GM21737 (cell line): ENCODE measurements around the gene CYB5A.
A peak's percentile ranks its signal among the peaks of the same experiment; 100 is the strongest.
"Not testable (repeated sequence)": the region's sequence is repeated elsewhere in the genome, so short reads cannot be mapped to it uniquely, and the experiment has no call there.

Experiments used
- ATAC-seq: cut with Tn5 transposase; IDR thresholded peaks from one replicate; pipeline ENCODE4 v1.9.1; 2021; ENCODE audit warnings: mild to moderate bottlenecking, moderate library complexity; ENCODE audit not compliant: unreplicated experiment

Gene CYB5A, protein sequence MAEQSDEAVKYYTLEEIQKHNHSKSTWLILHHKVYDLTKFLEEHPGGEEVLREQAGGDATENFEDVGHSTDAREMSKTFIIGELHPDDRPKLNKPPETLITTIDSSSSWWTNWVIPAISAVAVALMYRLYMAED

DNA sequence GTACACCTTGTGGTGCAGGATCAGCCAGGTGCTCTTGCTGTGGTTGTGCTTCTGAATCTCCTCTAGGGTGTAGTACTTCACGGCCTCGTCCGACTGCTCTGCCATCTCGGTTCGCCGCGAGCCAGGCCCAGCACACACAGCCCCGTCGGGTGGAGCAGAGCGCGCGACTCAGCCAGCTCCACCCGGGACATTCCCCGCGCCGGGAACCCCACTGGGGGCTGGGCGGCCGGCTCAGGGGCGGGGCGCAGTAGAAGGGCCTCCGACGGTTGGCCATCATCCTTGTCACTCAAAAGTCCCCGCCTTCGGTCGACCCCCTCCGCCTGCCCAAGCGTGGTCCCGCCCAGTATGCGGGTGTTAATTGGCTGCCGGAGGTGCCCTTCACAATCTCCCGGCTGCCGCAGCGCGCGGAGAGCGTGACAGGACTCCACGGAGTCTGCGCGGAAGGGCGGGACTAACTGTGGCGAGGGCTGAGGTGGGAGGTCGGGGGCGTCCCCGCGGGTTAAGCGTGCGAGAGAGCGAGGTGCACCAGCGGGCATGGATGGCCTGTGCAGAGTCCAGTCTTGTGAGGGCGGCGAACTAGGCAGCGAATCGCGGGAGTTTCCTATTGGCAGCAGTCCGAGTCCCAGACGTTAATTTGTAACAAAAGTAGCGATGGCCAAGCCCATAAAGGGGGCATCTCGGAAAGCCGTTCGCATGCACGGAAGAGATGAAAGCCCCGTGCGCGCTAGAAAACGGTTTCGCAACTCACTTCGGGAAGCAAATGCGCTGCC is at the start of gene CYB5A:
Gene CYB5A (minus strand): TSS at position 193 of the 770 bp plus-strand sequence. CDS start 88 bp downstream, at position 105.
- peak; percentile 99 for ATAC-seq

- no peak for ATAC-seq
Measured at GRCh38 chr18:74337912-74338309, 46.1 kb upstream of the CYB5A start.

- ATAC-seq = no peak
Measured at GRCh38 chr18:74337155-74337911, 45.6 kb upstream of the CYB5A start.

DNA sequence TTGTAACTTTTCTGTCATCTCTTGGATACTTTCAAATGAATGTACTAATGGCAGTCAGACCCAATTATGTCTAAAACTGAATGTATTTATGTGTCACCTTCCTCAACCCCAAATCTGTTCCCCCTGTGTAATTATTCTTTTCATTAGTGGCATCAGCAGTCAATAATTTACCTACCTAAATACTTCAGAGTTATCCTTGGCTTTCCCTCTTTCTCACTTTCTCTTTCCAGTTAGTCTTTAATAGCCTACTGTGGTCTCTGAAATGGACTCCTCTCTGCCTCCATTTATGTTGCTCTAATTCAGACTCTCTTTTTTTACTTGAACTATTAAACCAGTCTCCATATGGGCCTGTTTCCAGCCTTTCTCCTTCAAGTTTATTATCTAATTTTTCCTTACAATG is 44.9 kb upstream of the CYB5A start:
- no peak for ATAC-seq

DNA sequence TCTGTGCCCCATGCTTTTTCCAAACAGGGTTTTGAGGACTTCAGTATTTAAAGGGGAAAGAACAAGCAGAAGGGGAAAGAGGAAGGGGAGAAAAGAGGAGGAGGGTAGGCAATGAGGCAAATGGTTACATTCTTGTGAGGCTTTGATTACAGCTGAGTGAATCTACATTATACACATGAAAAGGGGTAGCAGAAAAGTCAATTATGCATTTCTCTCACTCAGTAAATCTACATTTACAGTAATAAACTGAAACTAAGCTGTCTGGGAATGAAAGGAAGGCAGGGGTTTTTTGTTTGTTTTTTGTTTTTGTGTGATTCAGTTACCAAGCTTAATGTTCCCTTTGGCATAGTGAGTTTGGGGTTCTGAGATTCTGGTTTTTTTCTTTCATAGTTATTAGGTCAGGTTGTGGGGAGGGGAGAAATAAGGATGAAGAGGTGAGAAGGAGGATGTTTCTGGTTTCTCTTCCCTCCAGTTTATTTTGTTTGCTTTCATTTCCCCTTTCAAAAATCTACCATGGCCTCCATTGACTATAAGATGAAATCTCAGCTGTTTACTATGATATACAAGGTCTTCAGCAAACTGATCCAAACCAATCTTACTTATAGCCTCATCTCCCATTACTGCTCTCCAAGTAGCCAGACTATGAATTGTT is 42.6 kb upstream of the CYB5A start:
- no peak for ATAC-seq

GRCh38 chr18:74333091-74333490 is 41.3 kb upstream of the CYB5A start:
- no peak for ATAC-seq

DNA sequence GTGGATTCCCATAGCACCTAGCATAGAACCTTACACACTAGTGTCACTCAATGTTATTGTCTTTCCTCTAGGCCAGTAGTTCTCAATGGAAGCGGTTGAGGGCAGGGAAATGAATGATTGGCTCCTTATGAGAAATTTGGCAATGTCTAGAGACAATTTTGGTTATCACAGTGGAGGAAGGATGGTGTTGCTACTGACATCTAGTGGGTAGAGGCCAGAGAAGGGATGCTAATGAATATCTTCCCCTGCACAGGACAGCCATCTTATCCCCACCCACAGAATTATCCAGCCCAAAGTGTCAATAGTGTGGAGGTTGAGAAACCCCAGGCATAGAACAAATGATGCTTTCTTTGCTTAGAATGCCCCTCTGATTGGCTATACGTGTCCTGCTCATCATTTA is 39.6 kb upstream of the CYB5A start:
- no peak for ATAC-seq

DNA sequence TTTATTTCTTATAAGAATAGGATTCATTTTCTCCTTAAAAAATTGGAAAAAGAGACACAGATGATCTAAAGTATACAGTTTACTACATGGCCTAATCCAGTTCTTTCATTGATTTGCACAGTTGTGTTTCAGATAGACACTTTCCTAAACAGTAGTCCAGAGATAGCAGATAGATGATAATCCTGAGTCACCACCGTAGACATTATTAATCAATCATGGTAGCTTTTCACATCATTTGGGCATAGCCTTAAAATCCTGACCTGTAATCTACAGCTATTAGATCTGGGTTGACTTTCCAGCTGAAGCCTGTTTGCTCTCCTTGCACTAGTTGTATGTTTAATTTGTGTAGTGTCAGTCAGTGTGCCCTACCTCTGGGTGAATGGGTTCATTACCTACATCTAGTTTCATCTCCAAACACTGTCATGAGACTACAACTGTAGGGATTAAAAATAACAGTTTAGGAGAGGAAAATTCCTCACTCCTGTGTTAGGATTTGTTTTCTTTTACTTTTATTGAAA is 38.0 kb upstream of the CYB5A start:
- ATAC-seq = no peak

DNA sequence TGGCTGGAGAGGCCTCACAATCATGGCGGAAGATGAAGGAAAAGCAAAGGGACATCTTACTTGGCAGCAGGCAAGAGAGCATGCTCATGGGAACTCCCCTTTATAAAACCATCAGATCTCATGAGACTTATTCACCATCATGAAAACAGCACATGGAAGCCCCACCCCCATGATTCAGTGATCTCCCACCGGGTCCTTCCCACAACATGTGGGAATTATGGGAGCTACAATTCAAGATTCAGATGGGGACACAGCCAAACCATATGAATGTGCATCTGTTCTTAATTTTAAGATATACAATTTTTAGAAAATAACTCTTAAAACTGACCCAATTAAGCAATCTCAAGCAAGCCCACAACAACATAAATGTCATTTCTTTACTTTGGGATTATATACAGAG is 36.4 kb upstream of the CYB5A start:
- no peak for ATAC-seq

DNA sequence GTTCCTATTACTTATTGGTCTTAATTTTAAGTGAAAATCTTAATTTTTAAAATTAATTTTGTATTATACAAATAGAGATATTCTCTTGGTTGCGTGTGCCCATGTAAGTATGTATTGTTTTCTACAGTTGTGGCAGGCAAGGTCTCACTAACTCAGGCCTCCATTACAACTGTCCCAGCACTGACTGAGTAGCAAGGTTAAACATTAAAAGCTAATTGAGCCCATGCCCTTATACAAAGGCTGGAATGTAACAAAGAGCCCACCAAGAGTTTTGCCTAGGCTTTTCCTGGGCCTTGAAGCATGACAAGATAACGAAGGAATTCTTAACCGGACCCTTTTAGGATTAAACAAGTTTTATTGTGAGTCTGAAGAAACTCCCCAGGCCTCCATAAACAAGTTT is 35.0 kb upstream of the CYB5A start:
- not testable (repeated sequence) for ATAC-seq

DNA sequence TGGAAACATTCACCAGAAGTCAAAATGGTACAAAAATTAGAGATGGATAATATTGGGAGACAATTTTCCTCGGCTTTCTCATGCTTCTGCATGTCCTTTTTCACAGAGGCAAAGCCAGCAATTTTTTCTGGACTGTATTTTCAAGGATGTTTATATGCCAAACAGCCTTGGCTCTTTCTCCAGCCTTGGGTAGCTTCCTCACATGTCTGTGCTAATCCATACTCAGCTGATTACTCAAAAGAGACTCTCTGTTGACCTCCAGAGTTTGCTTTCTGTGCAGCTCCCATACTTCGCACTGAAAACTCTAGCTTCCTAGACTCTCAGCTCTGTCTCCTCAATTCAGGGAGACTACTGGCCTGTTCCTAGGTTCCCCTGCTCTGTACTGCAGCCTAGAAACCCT is 34.5 kb upstream of the CYB5A start:
- no peak for ATAC-seq

GRCh38 chr18:74316257-74317170 is 24.8 kb upstream of the CYB5A start:
- ATAC-seq = no peak

GRCh38 chr18:74315464-74316256 is 23.9 kb upstream of the CYB5A start, which contains the start of gene C18orf63:
Gene C18orf63 (plus strand): TSS chr18:74315839. CDS start chr18:74317866, 2,027 bp downstream.
- ATAC-seq = no peak

DNA sequence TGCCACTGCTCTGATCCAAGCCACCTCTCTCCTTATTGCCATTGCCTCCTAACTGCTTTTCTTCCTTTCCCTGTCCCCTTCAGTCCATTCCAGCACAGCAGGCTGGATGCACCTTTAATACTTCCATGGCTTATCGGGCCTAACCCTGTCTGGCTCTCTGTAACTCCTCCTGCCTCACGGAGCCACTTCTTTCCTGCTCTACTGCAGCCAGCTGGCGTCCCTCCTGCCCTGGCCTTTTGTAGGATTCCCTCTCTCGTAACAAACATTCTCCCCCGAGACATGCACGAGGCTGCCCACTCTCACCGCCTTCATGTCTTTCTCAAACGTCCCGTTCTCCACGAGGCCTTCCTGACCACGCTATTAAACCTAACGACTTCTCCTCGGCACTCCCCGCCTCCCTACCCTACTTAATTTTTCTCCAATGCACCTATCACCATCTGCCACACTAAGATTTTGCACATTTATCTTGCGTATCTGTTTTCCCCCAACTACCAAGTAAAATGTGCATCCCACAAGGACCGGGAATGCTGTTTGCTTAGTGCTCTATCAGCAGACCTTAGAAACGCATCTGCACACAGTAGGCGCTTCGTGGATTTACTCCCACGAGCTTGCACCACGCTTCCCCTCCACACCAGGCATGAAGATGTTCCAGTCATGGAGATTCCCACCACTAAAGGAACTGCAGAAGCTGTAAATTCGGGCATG is 23.1 kb upstream of the CYB5A start:
- ATAC-seq = no peak

GRCh38 chr18:74311000-74311399 is 19.2 kb upstream of the CYB5A start:
- no peak for ATAC-seq

DNA sequence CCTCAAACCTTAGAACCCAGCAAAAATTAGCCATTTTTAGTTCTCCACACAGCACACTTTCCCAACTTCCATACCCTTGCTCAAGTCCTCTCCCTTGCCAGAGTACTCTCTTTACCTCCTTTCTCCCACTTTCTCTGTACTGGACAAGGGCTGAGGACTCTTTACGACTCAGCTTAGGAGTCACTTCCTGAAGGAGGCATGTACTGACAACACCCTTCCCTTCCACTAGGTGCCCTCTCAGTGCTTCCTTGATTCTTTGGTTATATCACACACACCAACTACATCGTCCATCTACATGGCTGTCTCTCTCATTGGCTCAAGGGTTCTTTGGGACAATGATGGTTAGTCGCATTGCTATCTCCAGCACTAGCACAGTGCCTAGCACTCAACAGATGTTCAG is 18.6 kb upstream of the CYB5A start:
- ATAC-seq = peak; percentile 68

DNA sequence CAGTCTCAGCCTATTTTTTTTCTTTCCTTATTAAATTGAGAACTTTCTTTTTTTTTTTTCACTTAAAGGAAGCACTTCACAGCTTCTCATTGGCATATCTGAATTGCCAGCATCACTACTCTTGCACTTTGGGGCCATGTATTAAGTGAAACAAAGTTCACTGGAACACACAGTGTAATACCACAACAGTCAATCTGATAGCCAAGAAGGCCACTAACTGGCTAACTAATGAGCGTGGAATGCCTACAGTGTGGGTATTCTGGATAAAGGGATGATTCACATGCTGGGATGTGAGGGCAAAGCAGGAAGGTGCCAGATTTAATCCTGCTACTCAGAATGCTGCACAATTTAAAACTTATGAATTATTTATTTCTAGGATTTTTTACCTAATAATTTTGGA is 12.2 kb upstream of the CYB5A start:
- ATAC-seq = no peak

- ATAC-seq = no peak
Measured at GRCh38 chr18:74303306-74303705, 11.5 kb upstream of the CYB5A start.

DNA sequence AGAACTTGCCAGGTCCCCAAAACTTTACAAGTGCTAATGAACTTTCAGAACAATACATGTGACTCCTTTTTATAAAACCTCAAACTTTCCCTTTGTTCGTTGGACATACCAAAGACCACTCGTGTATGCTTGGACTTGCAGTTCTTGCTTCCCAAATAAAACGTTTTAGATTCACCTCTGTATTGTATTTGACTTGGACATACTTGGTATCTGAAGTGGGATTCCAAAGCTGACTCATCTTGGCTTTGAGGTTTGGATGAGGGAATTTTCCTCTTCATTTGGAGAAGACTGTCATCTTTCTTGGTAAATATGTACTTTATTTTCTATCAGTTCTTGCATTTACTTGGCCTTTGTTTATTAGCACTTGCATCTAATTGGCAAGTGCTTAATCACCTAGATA is 8.0 kb upstream of the CYB5A start:
- ATAC-seq = no peak
